Keratinocyte (primary cell): Measurements from ENCODE around the gene TET2. TPM values are rescaled to one million over a fixed set of nuclear protein-coding genes. Genes with fewer than 3 reads are reported as not detected.

ENCODE experiments used
- DNase-seq: peaks from one replicate; pipeline ENCODE4 v3.0.0-alpha.2; 2011; ENCODE audit warnings: low read depth, missing footprints, low spot score
- FAIRE-seq: peaks from 2 replicates; lab custom pipeline; 2011; peaks lifted over from hg19 to GRCh38; lab: Jason Lieb, UNC
- H2AFZ ChIP-seq: 2 replicates; pipeline ENCODE4 v1.6.0; 2012; ENCODE audit warnings: low read length, control low read depth, inconsistent platforms; ENCODE audit not compliant: control insufficient read depth
- H3K27ac ChIP-seq: 2 replicates; pipeline ENCODE4 v1.5.1; 2011; ENCODE audit warnings: low read length; ENCODE audit not compliant: control insufficient read depth, insufficient read depth
- H3K27me3 ChIP-seq: 3 replicates; pipeline ENCODE4 v1.6.0; 2011; ENCODE audit warnings: low read length; ENCODE audit not compliant: control insufficient read depth, insufficient read depth; ENCODE audit errors: extremely low read depth
- H3K36me3 ChIP-seq, 2 experiments: 2 replicates in 1 of 2; 3 replicates in 1 of 2; pipeline ENCODE4 v1.5.1; 2011; ENCODE audit warnings: low read length in 2 of 2, mild to moderate bottlenecking in 1 of 2; ENCODE audit not compliant: control insufficient read depth in 2 of 2, insufficient read depth in 2 of 2; ENCODE audit errors: extremely low read depth in 1 of 2
- H3K4me1 ChIP-seq: 3 replicates; pipeline ENCODE4 v1.5.1; 2011; ENCODE audit warnings: low read length; ENCODE audit not compliant: control insufficient read depth, insufficient read depth; ENCODE audit errors: extremely low read depth
- H3K4me2 ChIP-seq: 3 replicates; pipeline ENCODE4 v1.6.0; 2011; ENCODE audit warnings: low read depth, low read length; ENCODE audit not compliant: control insufficient read depth, insufficient read depth; ENCODE audit errors: extremely low read depth
- H3K4me3 ChIP-seq, 3 experiments: fragments of 200-600 bp in 1 of 3; sonication (generic) in 1 of 3; 2 replicates in 2 of 3; 3 replicates in 1 of 3; pipeline ENCODE4 v1.5.1; 2011 to 2016; ENCODE audit warnings: low read length in 3 of 3, mild to moderate bottlenecking in 3 of 3, control low read depth in 2 of 3, inconsistent platforms in 1 of 3, low read depth in 1 of 3, mixed read lengths in 1 of 3, mixed run types in 1 of 3, moderate library complexity in 1 of 3; ENCODE audit not compliant: control insufficient read depth in 2 of 3, insufficient read depth in 2 of 3; ENCODE audit errors: extremely low read depth in 1 of 3
- H3K79me2 ChIP-seq: 2 replicates; pipeline ENCODE4 v1.6.0; 2012; ENCODE audit warnings: low read length; ENCODE audit not compliant: control insufficient read depth, insufficient read depth
- H3K9ac ChIP-seq: 3 replicates; pipeline ENCODE4 v1.6.0; 2011; ENCODE audit warnings: low read length; ENCODE audit not compliant: control insufficient read depth, insufficient read depth; ENCODE audit errors: extremely low read depth
- H3K9me1 ChIP-seq: 3 replicates; pipeline ENCODE4 v1.6.0; 2011; ENCODE audit warnings: low read length; ENCODE audit not compliant: control insufficient read depth, insufficient read depth; ENCODE audit errors: extremely low read depth
- H3K9me3 ChIP-seq: 2 replicates; pipeline ENCODE4 v1.5.1; 2012; ENCODE audit warnings: low read depth, low read length; ENCODE audit not compliant: control insufficient read depth
- H4K20me1 ChIP-seq: 3 replicates; pipeline ENCODE4 v1.6.0; 2011; ENCODE audit warnings: low read length; ENCODE audit not compliant: control insufficient read depth, insufficient read depth; ENCODE audit errors: extremely low read depth
- EZH2 ChIP-seq: IDR thresholded peaks from one replicate; pipeline ENCODE4 v1.6.1; 2012; ENCODE audit warnings: inconsistent platforms, mild to moderate bottlenecking, low read length, moderate library complexity
- dilution Hi-C: fragments of 300-500 bp; cut with MboI; formaldehyde crosslinking; loops from one replicate; pipeline ENCODE4 v1.7.0; 2020; ENCODE audit warnings: low sequenced_read_pairs; ENCODE audit not compliant: extremely low pct_ligation_motif_present
- polyA plus RNA-seq, 5 experiments: library from polyadenylated mRNA; depleted of rRNA in 3 of 5; stranded (reverse) in 3 of 5; stranded (forward) in 1 of 5; unstranded in 1 of 5; fragments of >200 nt; gene quantifications; 1 replicate in 1 of 5; 2 replicates in 3 of 5; 3 replicates in 1 of 5; pipeline versions ENCODE4 v1.2.1 to v1.2.3, GENCODE V29; 2011 to 2012; ENCODE audit warnings: missing spikeins in 2 of 5, low read depth in 1 of 5, low replicate concordance in 1 of 5
- TF ChIP-seq, protein P1 (sequence below), 3 experiments: IDR thresholded peaks in 1 of 3; conservative IDR thresholded peaks in 1 of 3; optimal IDR thresholded peaks in 1 of 3; 2 replicates in 2 of 3; 3 replicates in 1 of 3; pipeline versions ENCODE3 to v1.5.1; 2011; ENCODE audit warnings: low read length in 3 of 3, mild to moderate bottlenecking in 3 of 3, moderate library complexity in 2 of 3, control low read depth in 1 of 3, inconsistent platforms in 1 of 3; ENCODE audit not compliant: insufficient read depth in 2 of 3; ENCODE audit errors: extremely low read depth in 1 of 3

Gene TET2
- polyA plus RNA-seq, 1 donor (not counting 4 experiments of a cell fraction or from before 2014, with no cell fraction given): 9.6 TPM

DNA sequence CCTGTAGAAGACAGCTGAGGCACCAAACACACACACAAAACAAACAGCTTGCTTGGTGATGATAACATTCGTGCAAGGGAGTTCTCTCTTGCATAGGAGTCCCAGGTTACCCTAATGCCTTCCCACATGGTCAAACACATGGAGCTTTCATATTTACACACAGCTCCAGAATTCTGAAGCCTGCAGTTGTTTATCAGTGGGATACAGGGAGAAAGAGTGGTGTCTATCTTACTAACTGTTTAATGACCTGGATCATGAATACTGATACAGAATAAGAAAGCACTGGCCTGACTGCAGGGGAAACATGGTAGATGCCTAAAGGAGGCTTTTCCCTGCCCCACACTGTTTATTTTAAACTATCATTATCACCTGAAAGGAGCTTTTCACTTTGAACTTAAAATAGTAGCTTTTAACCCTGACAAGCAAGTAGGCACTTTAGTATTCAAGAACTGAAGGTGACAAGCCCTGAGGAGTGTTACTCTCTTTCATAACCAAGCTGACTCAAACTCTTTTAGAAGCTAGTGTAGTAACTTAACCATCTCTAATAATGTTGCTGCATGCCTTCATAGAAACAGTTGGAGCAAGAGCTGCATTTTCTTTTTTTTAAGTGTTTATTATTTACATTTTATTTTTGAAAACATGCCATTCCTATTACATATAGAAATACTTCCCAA is 15.6 kb downstream of the TET2 start:
- DNase-seq: no peak
- peaks cover 29% of the 10 kb centered on the region for H3K79me2 ChIP-seq
- H3K9me3 ChIP-seq: no peaks in the 10 kb centered on the region
- dilution Hi-C loops: no loop called here
- H3K9ac ChIP-seq: no peak overlapping the region
- H4K20me1 ChIP-seq: no peaks in the 10 kb centered on the region
- H3K4me3 ChIP-seq: no peak overlapping the region
- H2AFZ ChIP-seq: no peak overlapping the region
- H3K4me1 ChIP-seq: no peaks in the 10 kb centered on the region
- H3K27ac ChIP-seq: no peak overlapping the region
- TF ChIP-seq, protein P1, sequence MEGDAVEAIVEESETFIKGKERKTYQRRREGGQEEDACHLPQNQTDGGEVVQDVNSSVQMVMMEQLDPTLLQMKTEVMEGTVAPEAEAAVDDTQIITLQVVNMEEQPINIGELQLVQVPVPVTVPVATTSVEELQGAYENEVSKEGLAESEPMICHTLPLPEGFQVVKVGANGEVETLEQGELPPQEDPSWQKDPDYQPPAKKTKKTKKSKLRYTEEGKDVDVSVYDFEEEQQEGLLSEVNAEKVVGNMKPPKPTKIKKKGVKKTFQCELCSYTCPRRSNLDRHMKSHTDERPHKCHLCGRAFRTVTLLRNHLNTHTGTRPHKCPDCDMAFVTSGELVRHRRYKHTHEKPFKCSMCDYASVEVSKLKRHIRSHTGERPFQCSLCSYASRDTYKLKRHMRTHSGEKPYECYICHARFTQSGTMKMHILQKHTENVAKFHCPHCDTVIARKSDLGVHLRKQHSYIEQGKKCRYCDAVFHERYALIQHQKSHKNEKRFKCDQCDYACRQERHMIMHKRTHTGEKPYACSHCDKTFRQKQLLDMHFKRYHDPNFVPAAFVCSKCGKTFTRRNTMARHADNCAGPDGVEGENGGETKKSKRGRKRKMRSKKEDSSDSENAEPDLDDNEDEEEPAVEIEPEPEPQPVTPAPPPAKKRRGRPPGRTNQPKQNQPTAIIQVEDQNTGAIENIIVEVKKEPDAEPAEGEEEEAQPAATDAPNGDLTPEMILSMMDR (optimal IDR thresholded peaks at IDR 0.05 in 1 of 3, IDR thresholded peaks at IDR 0.05 in 1 of 3, conservative IDR thresholded peaks at IDR 0.05 in 1 of 3; ENCODE audit: extremely low read depth in 1 of 3, insufficient read depth in 2 of 3, low read length in 3 of 3): no peak
- no peak overlapping the region for H3K4me2 ChIP-seq
- H3K9me1 ChIP-seq: no peaks in the 10 kb centered on the region
- H3K36me3 ChIP-seq: no peaks in the 10 kb centered on the region
- H3K27me3 ChIP-seq: no peaks in the 10 kb centered on the region
- FAIRE-seq: peak; percentile 57

DNA sequence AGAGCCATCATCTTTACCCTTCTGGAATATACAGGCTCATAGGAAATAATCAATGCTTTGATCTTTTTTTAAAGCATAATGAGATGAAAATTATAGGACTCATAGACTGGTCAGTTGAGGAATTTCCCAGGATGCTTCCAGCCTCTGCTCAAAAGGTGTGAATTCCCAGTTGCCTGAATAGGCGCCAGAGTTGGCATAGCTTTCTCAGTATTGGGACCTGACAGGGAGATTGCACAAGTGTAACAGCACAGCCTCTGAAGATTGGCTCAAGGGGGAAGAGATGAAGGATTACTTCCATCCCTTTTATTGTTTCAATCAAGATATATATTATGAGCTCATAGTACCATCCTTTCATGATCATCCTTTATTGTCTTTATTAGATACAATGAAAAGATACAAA is 17.9 kb downstream of the TET2 start:
- H3K27me3 ChIP-seq: no peaks in the 10 kb centered on the region
- FAIRE-seq (no peak), DNase-seq (no peak)
- H3K4me2 ChIP-seq: no peak overlapping the region
- H3K27ac ChIP-seq: no peak overlapping the region
- TF ChIP-seq EZH2: no peak
- no peak overlapping the region for H3K4me3 ChIP-seq
- dilution Hi-C loops: no loop called here
- H4K20me1 ChIP-seq: no peaks in the 10 kb centered on the region
- H3K4me1 ChIP-seq: no peaks in the 10 kb centered on the region
- peaks cover 25% of the 10 kb centered on the region for H3K79me2 ChIP-seq
- H3K9ac ChIP-seq: no peak overlapping the region
- no peaks in the 10 kb centered on the region for H3K9me1 ChIP-seq
- H3K9me3 ChIP-seq: no peaks in the 10 kb centered on the region
- no peaks in the 10 kb centered on the region for H3K36me3 ChIP-seq
- H2AFZ ChIP-seq: no peak overlapping the region

DNA sequence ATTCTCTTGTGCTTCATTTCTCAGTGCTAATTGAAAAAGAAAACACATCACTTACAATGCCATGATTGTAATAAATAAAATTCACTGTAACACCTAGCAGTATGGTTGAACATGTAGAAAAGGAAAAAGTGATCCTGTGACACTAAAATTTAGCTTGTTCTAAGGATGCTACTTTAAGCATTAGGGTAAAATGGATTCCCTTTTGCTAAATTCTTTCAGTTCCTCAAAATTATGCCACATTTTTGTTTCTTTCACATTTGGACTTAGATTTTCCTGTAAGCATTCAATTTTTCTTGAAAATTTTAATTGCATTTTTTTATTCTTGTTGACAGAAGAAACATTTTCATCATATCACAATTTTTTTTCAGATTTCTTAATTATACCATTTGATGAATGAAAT is 19.4 kb downstream of the TET2 start:
- H3K4me1 ChIP-seq: no peaks in the 10 kb centered on the region
- no peak overlapping the region for H2AFZ ChIP-seq
- H4K20me1 ChIP-seq: no peaks in the 10 kb centered on the region
- no peak for DNase-seq
- peaks cover 37% of the 10 kb centered on the region for H3K79me2 ChIP-seq
- H3K36me3 ChIP-seq: no peaks in the 10 kb centered on the region
- H3K27me3 ChIP-seq: no peaks in the 10 kb centered on the region
- H3K9ac ChIP-seq: no peak overlapping the region
- no peaks in the 10 kb centered on the region for H3K9me1 ChIP-seq
- H3K4me3 ChIP-seq: no peak overlapping the region
- dilution Hi-C loops: no loop called here
- no peak overlapping the region for H3K27ac ChIP-seq
- H3K4me2 ChIP-seq: no peak overlapping the region
- TF ChIP-seq, protein P1 (optimal IDR thresholded peaks at IDR 0.05 in 1 of 3, IDR thresholded peaks at IDR 0.05 in 1 of 3, conservative IDR thresholded peaks at IDR 0.05 in 1 of 3; ENCODE audit: extremely low read depth in 1 of 3, insufficient read depth in 2 of 3, low read length in 3 of 3): no peak
- no peak for TF ChIP-seq EZH2
- H3K9me3 ChIP-seq: no peaks in the 10 kb centered on the region
- no peak for FAIRE-seq
